ENCODE measurements around the gene BCL2L12.

GRCh38 chr19:49658139-49658517 lies 7.6 kb upstream of the BCL2L12 start:
- TF ChIP-seq CTCF (tag by site-specific recombination; IDR thresholded peaks at IDR 0.05) (no peak), ZNF777 (tag by site-specific recombination; IDR thresholded peaks at IDR 0.05; ENCODE audit: borderline replicate concordance) (no peak), ZNF324 (tag by site-specific recombination; IDR thresholded peaks at IDR 0.05) (no peak), ZNF302 (tag by site-specific recombination; IDR thresholded peaks at IDR 0.05; ENCODE audit: low read depth) (no peak)
